MM.1S (cell line): ENCODE data around the gene SORCS2.
"Not testable (repeated sequence)": the region's sequence is repeated elsewhere in the genome, so short reads cannot be mapped to it uniquely, and the experiment has no call there.

Experiments
- DNase-seq: peaks from one replicate; pipeline ENCODE4 v3.0.0-alpha.2; 2015
- H2AFZ ChIP-seq: fragments of 300-600 bp; sonication (generic); 2 replicates; pipeline ENCODE4 v1.6.0; 2016; ENCODE audit warnings: antibody characterized with exemption, low read length
- H3F3A ChIP-seq: fragments of 300-600 bp; sonication (generic); 2 replicates; pipeline ENCODE4 v1.6.1; 2016; ENCODE audit warnings: mild to moderate bottlenecking, antibody characterized with exemption, low read length, moderate library complexity, mixed read lengths; ENCODE audit not compliant: insufficient read depth
- H3K27ac ChIP-seq: fragments of 300-600 bp; sonication (generic); 2 replicates; pipeline ENCODE4 v1.5.1; 2016; ENCODE audit warnings: mild to moderate bottlenecking, low read length
- H3K27me3 ChIP-seq: fragments of 300-600 bp; sonication (generic); replicated peaks from 2 replicates; pipeline ENCODE4 v1.6.0; 2016; ENCODE audit warnings: low read length; ENCODE audit not compliant: insufficient read depth
- H3K36me3 ChIP-seq: fragments of 300-600 bp; sonication (generic); replicated peaks from 2 replicates; pipeline ENCODE4 v1.6.1; 2016; ENCODE audit warnings: mild to moderate bottlenecking, low read length, mixed read lengths; ENCODE audit not compliant: insufficient read depth
- H3K4me1 ChIP-seq: fragments of 300-600 bp; sonication (generic); 2 replicates; pipeline ENCODE4 v1.6.1; 2016; ENCODE audit warnings: low read length, mixed read lengths
- H3K4me2 ChIP-seq: fragments of 300-600 bp; sonication (generic); 2 replicates; pipeline ENCODE4 v1.6.0; 2016; ENCODE audit warnings: low read depth, low read length
- H3K4me3 ChIP-seq: fragments of 300-600 bp; sonication (generic); 2 replicates; pipeline ENCODE4 v1.5.1; 2016; ENCODE audit warnings: low read length, mixed read lengths
- H3K79me2 ChIP-seq: fragments of 300-600 bp; sonication (generic); 2 replicates; pipeline ENCODE4 v1.6.1; 2016; ENCODE audit warnings: mixed run types, low read length, mixed read lengths
- H3K9ac ChIP-seq: fragments of 300-600 bp; sonication (generic); 2 replicates; pipeline ENCODE4 v1.6.1; 2016; ENCODE audit warnings: low read length, mixed read lengths
- H3K9me2 ChIP-seq: fragments of 300-600 bp; sonication (generic); replicated peaks from 2 replicates; pipeline ENCODE4 v1.6.1; 2016; ENCODE audit warnings: mild to moderate bottlenecking, low read length, mixed read lengths; ENCODE audit not compliant: insufficient read depth
- H3K9me3 ChIP-seq: fragments of 300-600 bp; sonication (generic); replicated peaks from 2 replicates; pipeline ENCODE4 v1.6.1; 2016; ENCODE audit warnings: mild to moderate bottlenecking, low read length, mixed read lengths; ENCODE audit not compliant: insufficient read depth
- H4K20me1 ChIP-seq: fragments of 300-600 bp; sonication (generic); 2 replicates; pipeline ENCODE4 v1.6.1; 2016; ENCODE audit warnings: mild to moderate bottlenecking, low read length, moderate library complexity, mixed read lengths; ENCODE audit not compliant: insufficient read depth
- CTCF ChIP-seq: fragments of 300-600 bp; sonication (generic); IDR thresholded peaks from 2 replicates; pipeline ENCODE4 v1.5.1; 2016; ENCODE audit warnings: antibody characterized with exemption, low read length, mixed read lengths
- EZH2 ChIP-seq: fragments of 300-600 bp; sonication (generic); optimal IDR thresholded peaks from 2 replicates; pipeline ENCODE3; 2017; ENCODE audit warnings: low read depth, mild to moderate bottlenecking, antibody characterized with exemption, low read length, mixed read lengths
- EZH2phosphoT487 ChIP-seq: fragments of 300-600 bp; sonication (generic); IDR thresholded peaks from 2 replicates; pipeline ENCODE4 v1.6.1; 2018; ENCODE audit warnings: antibody characterized with exemption, low read length

SORCS2 gene

GRCh38 chr4:7161721-7162214, 30.6 kb upstream of the SORCS2 start:
- no peak for DNase-seq
- H3F3A ChIP-seq: no peaks in the 10 kb centered on the region
- H3K4me1 ChIP-seq: no peaks in the 10 kb centered on the region
- H3K9me2 ChIP-seq: no peaks in the 10 kb centered on the region
- H2AFZ ChIP-seq: no peak overlapping the region
- no peaks in the 10 kb centered on the region for H4K20me1 ChIP-seq
- no peaks in the 10 kb centered on the region for H3K79me2 ChIP-seq
- no peak overlapping the region for H3K27ac ChIP-seq
- no peak overlapping the region for H3K9ac ChIP-seq
- H3K4me3 ChIP-seq: no peak overlapping the region
- TF ChIP-seq EZH2phosphoT487 (no peak), CTCF (no peak), EZH2 (no peak)
- peaks cover 96% of the 10 kb centered on the region for H3K27me3 ChIP-seq
- H3K4me2 ChIP-seq: no peak overlapping the region
- H3K9me3 ChIP-seq: no peaks in the 10 kb centered on the region
- H3K36me3 ChIP-seq: no peaks in the 10 kb centered on the region

- not testable (repeated sequence) for H4K20me1 ChIP-seq, H3K9ac ChIP-seq, H3K27ac ChIP-seq, H3K36me3 ChIP-seq, H2AFZ ChIP-seq, DNase-seq, H3K4me1 ChIP-seq, H3F3A ChIP-seq, H3K9me2 ChIP-seq, H3K79me2 ChIP-seq, H3K4me3 ChIP-seq, H3K9me3 ChIP-seq, H3K4me2 ChIP-seq
- peaks cover 94% of the 10 kb centered on the region for H3K27me3 ChIP-seq
Measured at GRCh38 chr4:7165056-7165873, 27.1 kb upstream of the SORCS2 start.

- Histone ChIP-seq H3K79me2 (no peaks in the 10 kb centered on the region), H2AFZ (no peak overlapping the region), H3K9me3 (no peaks in the 10 kb centered on the region), H3K4me2 (no peak overlapping the region), H3K27me3 (peaks cover 94% of the 10 kb centered on the region), H3K9ac (no peak overlapping the region), H3K4me1 (no peaks in the 10 kb centered on the region), H4K20me1 (no peaks in the 10 kb centered on the region), H3K36me3 (no peaks in the 10 kb centered on the region), H3K9me2 (no peaks in the 10 kb centered on the region), H3F3A (no peaks in the 10 kb centered on the region), H3K4me3 (no peak overlapping the region), H3K27ac (no peak overlapping the region)
- TF ChIP-seq CTCF (no peak), EZH2 (no peak), EZH2phosphoT487 (no peak)
- no peak for DNase-seq
Measured at GRCh38 chr4:7165874-7166201, 26.5 kb upstream of the SORCS2 start.

GRCh38 chr4:7166237-7166636, 26.1 kb upstream of the SORCS2 start:
- H3K4me2 ChIP-seq: no peak overlapping the region
- no peaks in the 10 kb centered on the region for H3F3A ChIP-seq
- TF ChIP-seq EZH2 (no peak), CTCF (no peak), EZH2phosphoT487 (no peak)
- no peaks in the 10 kb centered on the region for H3K9me2 ChIP-seq
- H3K27ac ChIP-seq: no peak overlapping the region
- H3K4me1 ChIP-seq: no peaks in the 10 kb centered on the region
- no peaks in the 10 kb centered on the region for H3K9me3 ChIP-seq
- H3K9ac ChIP-seq: no peak overlapping the region
- H3K4me3 ChIP-seq: no peak overlapping the region
- no peaks in the 10 kb centered on the region for H3K79me2 ChIP-seq
- no peaks in the 10 kb centered on the region for H3K36me3 ChIP-seq
- no peaks in the 10 kb centered on the region for H4K20me1 ChIP-seq
- H3K27me3 ChIP-seq: peaks cover 94% of the 10 kb centered on the region
- DNase-seq: no peak
- H2AFZ ChIP-seq: no peak overlapping the region
